HepG2 (cell line): ENCODE measurements around the gene HLA-DRA. TPM values are rescaled to one million over a fixed set of nuclear protein-coding genes. Genes with fewer than 3 reads are reported as not detected.

Source experiments
- ATAC-seq: fragments of 200-7000 bp; cut with Tn5 transposase; 3 replicates; pipeline ENCODE4 v1.9.1; 2020; ENCODE audit warnings: mild to moderate bottlenecking, moderate library complexity
- BruUV-seq: library from RNA; stranded (reverse); fragments of 400-500 nt; replicated peaks from 2 replicates; lab custom pipeline; 2021; lab: Mats Ljungman, UMichigan
- CTCF ChIA-PET: fragments of 300-600 bp; formaldehyde crosslinking; extraction: SDS; loops from one replicate; lab custom pipeline; 2021; ENCODE audit warnings: low total read pairs, inconsistent platforms, low intra/inter-chr PET ratio; lab: Yijun Ruan, JAX
- POLR2A ChIA-PET: fragments of 350-600 bp; sonication (Branson Sonifier 250); formaldehyde crosslinking; loops from one replicate; lab custom pipeline; 2020; ENCODE audit warnings: antibody characterized with exemption, inconsistent platforms; lab: Yijun Ruan, JAX
- DNase-seq: peaks from one replicate; pipeline ENCODE4 v3.0.0-alpha.2; 2015; ENCODE audit warnings: low spot score
- FAIRE-seq: peaks from 3 replicates; lab custom pipeline; 2011; peaks lifted over from hg19 to GRCh38; lab: Jason Lieb, UNC
- H2AFZ ChIP-seq: one replicate; pipeline ENCODE4 v1.6.1; 2011; ENCODE audit warnings: low read length, inconsistent platforms
- H3K27ac ChIP-seq: fragments of 300-600 bp; 3 replicates; pipeline ENCODE4 v1.8.0; 2011; ENCODE audit warnings: mixed run types, mild to moderate bottlenecking, mixed read lengths, low read length, inconsistent platforms; ENCODE audit not compliant: insufficient read depth; ENCODE audit errors: extremely low read length
- H3K27me3 ChIP-seq, 2 experiments: fragments of 200-600 bp in 1 of 2; 2 replicates in 1 of 2; 3 replicates in 1 of 2; pipeline versions ENCODE4 v1.6.0 to v1.8.0; 2011; ENCODE audit warnings: low read length in 2 of 2, mild to moderate bottlenecking in 2 of 2, moderate library complexity in 2 of 2, inconsistent platforms in 1 of 2; ENCODE audit not compliant: insufficient read depth in 2 of 2, control insufficient read depth in 1 of 2
- H3K36me3 ChIP-seq, 2 experiments: fragments of 200-600 bp in 1 of 2; replicated peaks in 1 of 2; 2 replicates in 1 of 2; 3 replicates in 1 of 2; pipeline versions ENCODE4 v1.5.1 to v1.8.0; 2011; ENCODE audit warnings: low read length in 2 of 2, inconsistent platforms in 1 of 2; ENCODE audit not compliant: insufficient read depth in 2 of 2, control insufficient read depth in 1 of 2
- H3K4me1 ChIP-seq: 2 replicates; pipeline ENCODE4 v1.5.1; 2012; ENCODE audit warnings: low read length, inconsistent platforms; ENCODE audit not compliant: insufficient read depth
- H3K4me2 ChIP-seq: 2 replicates; pipeline ENCODE4 v1.6.0; 2011; ENCODE audit warnings: low read depth, low read length, inconsistent platforms
- H3K4me3 ChIP-seq, 3 experiments: fragments of 200-600 bp in 1 of 3; sonication (generic), shearing (Covaris generic) in 1 of 3; replicated peaks in 1 of 3; 2 replicates each; pipeline ENCODE4 v1.5.1; 2011 to 2016; ENCODE audit warnings: low read length in 3 of 3, inconsistent platforms in 2 of 3, low read depth in 2 of 3, mild to moderate bottlenecking in 2 of 3, control low read depth in 1 of 3, mixed read lengths in 1 of 3; ENCODE audit not compliant: insufficient read depth in 1 of 3
- H3K79me2 ChIP-seq: one replicate; pipeline ENCODE4 v1.6.1; 2011; ENCODE audit warnings: low read length, inconsistent platforms; ENCODE audit not compliant: insufficient read depth
- H3K9ac ChIP-seq: 2 replicates; pipeline ENCODE4 v1.6.0; 2011; ENCODE audit warnings: mild to moderate bottlenecking, low read depth, low read length, inconsistent platforms; ENCODE audit not compliant: insufficient read depth
- H3K9me3 ChIP-seq: 2 replicates; pipeline ENCODE4 v1.5.1; 2012; ENCODE audit warnings: mild to moderate bottlenecking, low read length
- H4K20me1 ChIP-seq: 2 replicates; pipeline ENCODE4 v1.6.0; 2011; ENCODE audit warnings: inconsistent platforms, mild to moderate bottlenecking, low read length, moderate library complexity; ENCODE audit not compliant: insufficient read depth
- ADNP ChIP-seq: sonication (generic); formaldehyde crosslinking; IDR thresholded peaks from 2 replicates; pipeline ENCODE4 v1.4.0; 2020; ENCODE audit warnings: missing genetic modification reagents
- ATF1 ChIP-seq: IDR thresholded peaks from 2 replicates; pipeline ENCODE4 v1.6.1; 2016; ENCODE audit warnings: mild to moderate bottlenecking, control low read depth
- FOXO1 ChIP-seq: sonication (generic); formaldehyde crosslinking; IDR thresholded peaks from 2 replicates; pipeline ENCODE4 v1.4.0; 2020; ENCODE audit warnings: missing genetic modification reagents
- TAF15 ChIP-seq: fragments of 200-400 bp; formaldehyde crosslinking; IDR thresholded peaks from one replicate; pipeline ENCODE4 v1.6.1; 2018; ENCODE audit warnings: mild to moderate bottlenecking, low read depth, low read length; ENCODE audit not compliant: poor library complexity, severe bottlenecking
- ZNF383 ChIP-seq: sonication (generic); formaldehyde crosslinking; IDR thresholded peaks from 2 replicates; pipeline ENCODE4 v1.4.0; 2020; ENCODE audit warnings: missing genetic modification reagents, mild to moderate bottlenecking, borderline replicate concordance
- ZNF615 ChIP-seq: sonication (generic); formaldehyde crosslinking; IDR thresholded peaks from 2 replicates; pipeline ENCODE4 v1.5.0; 2020; ENCODE audit warnings: mild to moderate bottlenecking, missing genetic modification reagents, borderline replicate concordance
- WGBS: methylation state at CpG from one replicate; pipeline ENCODE4 v1.1.6; 2017; ENCODE audit warnings: low lambda C conversion rate; 5-methylcytosine and 5-hydroxymethylcytosine counted together
- in situ Hi-C: cut with HindIII; loops from 2 replicates; pipeline ENCODE4 v1.10.0; 2017; ENCODE audit warnings: low pct_unique_long_range_greater_than_20kb; ENCODE audit not compliant: extremely low pct_ligation_motif_present
- intact Hi-C: fragments of 100-400 bp; cut with micrococcal nuclease; formaldehyde crosslinking; loops from one replicate; pipeline ENCODE4 v1.10.0; 2022; ENCODE audit not compliant: unreplicated experiment
- polyA plus RNA-seq, 8 experiments: library from polyadenylated mRNA; depleted of rRNA in 3 of 8; stranded (reverse) in 7 of 8; unstranded in 1 of 8; fragments of >200 nt; fragmentation: Illumina TruSeq in 4 of 8; extraction: Trizol in 4 of 8; gene quantifications; 2 replicates each; pipeline versions ENCODE4 v1.2.1 to v1.2.3, GENCODE V29; 2011 to 2016; ENCODE audit warnings: low read depth in 4 of 8, missing spikeins in 1 of 8, mixed read lengths in 1 of 8; ENCODE audit not compliant: insufficient read depth in 1 of 8
- total RNA-seq, 5 experiments: library from RNA; depleted of rRNA; stranded (reverse); fragments of >200 nt; fragmentation: Illumina TruSeq; extraction: Trizol; gene quantifications; 2 replicates each; pipeline ENCODE4 v1.2.3, GENCODE V29; 2016; ENCODE audit warnings: low read depth in 1 of 5
- TF ChIP-seq, protein P1 (sequence below): sonication (generic); formaldehyde crosslinking; IDR thresholded peaks from 2 replicates; pipeline ENCODE4 v1.5.1; 2020; ENCODE audit warnings: missing genetic modification reagents, mild to moderate bottlenecking, borderline replicate concordance
- TF ChIP-seq, protein P2 (sequence below): sonication (generic); formaldehyde crosslinking; IDR thresholded peaks from 2 replicates; pipeline ENCODE4 v1.4.0; 2020; ENCODE audit warnings: mild to moderate bottlenecking, missing genetic modification reagents
- TF ChIP-seq, protein P3 (sequence below): IDR thresholded peaks from 2 replicates; pipeline ENCODE4 v1.6.1; 2016; ENCODE audit warnings: mild to moderate bottlenecking
- TF ChIP-seq, protein P4 (sequence below): sonication (generic); formaldehyde crosslinking; IDR thresholded peaks from 2 replicates; pipeline ENCODE4 v1.8.0; 2022; ENCODE audit warnings: missing genetic modification reagents, mild to moderate bottlenecking, borderline replicate concordance
- TF ChIP-seq, protein P5 (sequence below): sonication (generic); formaldehyde crosslinking; IDR thresholded peaks from 2 replicates; pipeline ENCODE4 v1.5.1; 2020; ENCODE audit warnings: missing genetic modification reagents, mild to moderate bottlenecking, borderline replicate concordance

HLA-DRA gene
- total and polyA plus RNA-seq, 2 of the 13 experiments (the other 11 are each of a cell fraction or from before 2014, with no cell fraction given), result not detected

DNA sequence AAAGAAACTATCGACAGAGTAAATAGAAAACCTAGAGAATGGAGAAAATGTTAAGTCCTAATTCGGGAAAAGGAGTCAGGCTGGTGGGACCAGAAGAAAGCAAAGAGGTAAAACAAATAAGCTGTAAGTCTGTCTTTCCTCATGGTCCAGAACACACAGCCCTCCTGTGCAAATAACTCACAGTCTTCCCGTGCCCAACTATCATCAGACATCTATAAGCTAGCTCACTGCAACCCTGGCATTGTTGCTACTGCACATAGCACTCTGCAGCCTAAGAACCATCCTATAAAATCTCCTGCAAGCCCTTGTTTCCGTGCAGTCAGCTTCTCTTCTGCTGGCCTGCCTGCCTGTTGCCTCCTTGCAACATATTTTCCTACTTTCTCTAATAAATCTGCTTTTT is 17.4 kb downstream of the HLA-DRA start:
- H3K36me3 ChIP-seq, result no peaks in the 10 kb centered on the region
- FAIRE-seq (no peak), DNase-seq (no peak), ATAC-seq (no peak)
- BruUV-seq, result no TSS peak
- in situ Hi-C loops, result no loop called here
- WGBS, result 2% methylated on average over 4 of the region's 4 CpGs
- no peak overlapping the region for H3K4me3 ChIP-seq
- no peaks in the 10 kb centered on the region for H3K79me2 ChIP-seq
- TF ChIP-seq ADNP (CRISPR knock-in tag), result no peak
- TF ChIP-seq ATF1 (CRISPR knock-in tag), result no peak
- H4K20me1 ChIP-seq, result no peaks in the 10 kb centered on the region
- 0 out of 2 replicates have a peak, but pooled peaks cover 8% of the 10 kb centered on the region for H3K9me3 ChIP-seq
- H2AFZ ChIP-seq, result no peak overlapping the region
- no peak overlapping the region for H3K9ac ChIP-seq
- H3K4me2 ChIP-seq, result no peak overlapping the region
- no peaks in the 10 kb centered on the region for H3K27me3 ChIP-seq
- H3K4me1 ChIP-seq, result no peaks in the 10 kb centered on the region
- intact Hi-C loops, result no loop called here
- POLR2A ChIA-PET, result no interaction called here
- H3K27ac ChIP-seq, result no peak overlapping the region
- CTCF ChIA-PET, result no interaction called here

DNA sequence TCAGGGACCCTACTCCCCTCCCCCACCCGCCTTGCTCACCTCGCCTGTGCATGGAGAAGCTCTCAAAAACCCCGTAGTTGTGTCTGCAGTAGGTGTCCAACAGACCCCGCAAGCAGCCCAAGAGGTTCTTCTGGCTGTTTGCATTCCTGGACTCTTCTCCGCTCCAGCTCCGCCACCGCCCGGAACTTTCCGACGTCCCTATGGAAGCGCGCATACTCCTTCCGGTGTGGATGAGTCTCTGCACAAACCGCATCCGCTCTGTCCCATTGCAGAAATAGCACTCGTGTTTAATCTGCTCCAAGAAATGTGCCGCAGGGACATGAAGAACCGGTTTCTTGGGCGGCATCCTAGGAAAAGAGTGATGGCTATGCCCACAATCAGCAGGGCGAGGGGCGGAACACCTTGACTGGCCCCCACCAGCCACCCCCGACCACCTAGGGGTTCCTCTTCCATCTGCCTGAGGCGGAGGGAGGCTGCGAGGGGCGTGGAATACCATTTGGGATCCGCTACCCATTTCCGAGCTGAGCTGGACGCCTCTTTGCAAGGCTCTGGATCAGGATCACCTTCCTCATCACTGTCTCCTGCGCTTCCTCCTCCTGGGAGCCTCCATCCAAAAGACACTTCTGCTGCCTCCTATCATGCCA is 20.2 kb downstream of the HLA-DRA start:
- no peak for ATAC-seq
- H3K36me3 ChIP-seq, result no peaks in the 10 kb centered on the region
- H3K4me3 ChIP-seq, result no peak overlapping the region
- FAIRE-seq, result no peak
- ChIA-PET CTCF (no interaction called here), POLR2A (no interaction called here)
- no peaks in the 10 kb centered on the region for H3K9me3 ChIP-seq
- H3K4me2 ChIP-seq, result no peak overlapping the region
- no peaks in the 10 kb centered on the region for H3K4me1 ChIP-seq
- in situ Hi-C loops, result no loop called here
- no peaks in the 10 kb centered on the region for H4K20me1 ChIP-seq
- no peak overlapping the region for H3K9ac ChIP-seq
- BruUV-seq, result no TSS peak
- 45% methylated on average over 28 of the region's 29 CpGs for WGBS
- no peak for DNase-seq
- H2AFZ ChIP-seq, result no peak overlapping the region
- intact Hi-C loops, result no loop called here
- no peaks in the 10 kb centered on the region; a peak in 1 of 5 replicates for H3K27me3 ChIP-seq
- H3K27ac ChIP-seq, result no peak overlapping the region
- no peaks in the 10 kb centered on the region for H3K79me2 ChIP-seq
- TF ChIP-seq, protein P1, sequence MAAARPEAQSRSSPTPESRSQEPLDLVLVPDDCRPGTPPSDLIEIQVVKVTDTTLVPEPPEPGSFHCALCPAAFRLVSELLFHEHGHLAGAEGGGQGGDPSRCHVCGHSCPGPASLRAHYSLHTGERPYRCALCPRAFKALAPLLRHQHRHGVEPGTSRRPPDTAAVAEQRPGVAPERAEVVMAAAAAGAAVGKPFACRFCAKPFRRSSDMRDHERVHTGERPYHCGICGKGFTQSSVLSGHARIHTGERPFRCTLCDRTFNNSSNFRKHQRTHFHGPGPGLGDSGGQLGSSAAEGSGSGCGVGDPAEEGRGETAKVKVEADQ (CRISPR knock-in tag), result no peak
- TF ChIP-seq ZNF383 (CRISPR knock-in tag) (no peak), TAF15 (no peak), ZNF615 (CRISPR knock-in tag) (no peak), FOXO1 (CRISPR knock-in tag) (no peak)
- TF ChIP-seq, protein P2, sequence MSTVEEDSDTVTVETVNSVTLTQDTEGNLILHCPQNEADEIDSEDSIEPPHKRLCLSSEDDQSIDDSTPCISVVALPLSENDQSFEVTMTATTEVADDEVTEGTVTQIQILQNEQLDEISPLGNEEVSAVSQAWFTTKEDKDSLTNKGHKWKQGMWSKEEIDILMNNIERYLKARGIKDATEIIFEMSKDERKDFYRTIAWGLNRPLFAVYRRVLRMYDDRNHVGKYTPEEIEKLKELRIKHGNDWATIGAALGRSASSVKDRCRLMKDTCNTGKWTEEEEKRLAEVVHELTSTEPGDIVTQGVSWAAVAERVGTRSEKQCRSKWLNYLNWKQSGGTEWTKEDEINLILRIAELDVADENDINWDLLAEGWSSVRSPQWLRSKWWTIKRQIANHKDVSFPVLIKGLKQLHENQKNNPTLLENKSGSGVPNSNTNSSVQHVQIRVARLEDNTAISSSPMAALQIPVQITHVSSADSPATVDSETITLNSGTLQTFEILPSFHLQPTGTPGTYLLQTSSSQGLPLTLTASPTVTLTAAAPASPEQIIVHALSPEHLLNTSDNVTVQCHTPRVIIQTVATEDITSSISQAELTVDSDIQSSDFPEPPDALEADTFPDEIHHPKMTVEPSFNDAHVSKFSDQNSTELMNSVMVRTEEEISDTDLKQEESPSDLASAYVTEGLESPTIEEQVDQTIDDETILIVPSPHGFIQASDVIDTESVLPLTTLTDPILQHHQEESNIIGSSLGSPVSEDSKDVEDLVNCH (CRISPR knock-in tag), result no peak
- TF ChIP-seq, protein P3, sequence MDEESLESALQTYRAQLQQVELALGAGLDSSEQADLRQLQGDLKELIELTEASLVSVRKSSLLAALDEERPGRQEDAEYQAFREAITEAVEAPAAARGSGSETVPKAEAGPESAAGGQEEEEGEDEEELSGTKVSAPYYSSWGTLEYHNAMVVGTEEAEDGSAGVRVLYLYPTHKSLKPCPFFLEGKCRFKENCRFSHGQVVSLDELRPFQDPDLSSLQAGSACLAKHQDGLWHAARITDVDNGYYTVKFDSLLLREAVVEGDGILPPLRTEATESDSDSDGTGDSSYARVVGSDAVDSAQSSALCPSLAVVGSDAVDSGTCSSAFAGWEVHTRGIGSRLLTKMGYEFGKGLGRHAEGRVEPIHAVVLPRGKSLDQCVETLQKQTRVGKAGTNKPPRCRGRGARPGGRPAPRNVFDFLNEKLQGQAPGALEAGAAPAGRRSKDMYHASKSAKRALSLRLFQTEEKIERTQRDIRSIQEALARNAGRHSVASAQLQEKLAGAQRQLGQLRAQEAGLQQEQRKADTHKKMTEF, result no peak
- TF ChIP-seq, protein P4, sequence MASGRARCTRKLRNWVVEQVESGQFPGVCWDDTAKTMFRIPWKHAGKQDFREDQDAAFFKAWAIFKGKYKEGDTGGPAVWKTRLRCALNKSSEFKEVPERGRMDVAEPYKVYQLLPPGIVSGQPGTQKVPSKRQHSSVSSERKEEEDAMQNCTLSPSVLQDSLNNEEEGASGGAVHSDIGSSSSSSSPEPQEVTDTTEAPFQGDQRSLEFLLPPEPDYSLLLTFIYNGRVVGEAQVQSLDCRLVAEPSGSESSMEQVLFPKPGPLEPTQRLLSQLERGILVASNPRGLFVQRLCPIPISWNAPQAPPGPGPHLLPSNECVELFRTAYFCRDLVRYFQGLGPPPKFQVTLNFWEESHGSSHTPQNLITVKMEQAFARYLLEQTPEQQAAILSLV, result no peak
- TF ChIP-seq, protein P5, sequence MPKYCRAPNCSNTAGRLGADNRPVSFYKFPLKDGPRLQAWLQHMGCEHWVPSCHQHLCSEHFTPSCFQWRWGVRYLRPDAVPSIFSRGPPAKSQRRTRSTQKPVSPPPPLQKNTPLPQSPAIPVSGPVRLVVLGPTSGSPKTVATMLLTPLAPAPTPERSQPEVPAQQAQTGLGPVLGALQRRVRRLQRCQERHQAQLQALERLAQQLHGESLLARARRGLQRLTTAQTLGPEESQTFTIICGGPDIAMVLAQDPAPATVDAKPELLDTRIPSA (CRISPR knock-in tag), result 0 out of 2 replicates have a peak, but pooled peaks have one; percentile 45
